ENCODE measurements around the gene ZNF14. TPM values are rescaled to one million over a fixed set of nuclear protein-coding genes. Genes with fewer than 3 reads are reported as not detected.

The ZNF14 gene
- total and polyA plus RNA-seq, 2 of the 4 experiments (the other 2 are of a cell fraction) = 1.2 to 5.4 TPM

DNA sequence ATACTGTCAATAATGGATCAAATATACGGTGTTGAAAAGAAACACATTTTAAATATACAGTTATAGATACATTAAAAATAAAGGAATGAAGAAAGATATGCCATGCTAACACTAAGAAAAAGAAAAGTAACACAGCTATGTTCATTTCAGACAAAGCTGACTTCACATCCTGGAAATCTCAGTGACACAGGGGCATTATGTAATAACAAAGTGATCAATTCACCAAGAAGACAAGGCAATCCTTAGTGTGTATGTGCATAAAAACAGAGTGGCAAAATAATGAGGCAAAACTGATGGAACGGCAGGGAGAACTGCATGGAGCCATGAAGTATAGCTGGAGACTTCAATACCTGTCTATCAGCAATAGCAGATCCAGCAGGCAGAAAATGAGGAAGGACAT, 13.1 kb downstream of the ZNF14 start:
- Histone ChIP-seq H2AK9ac (replicated peaks; ENCODE audit: low read depth, low read length, poor library complexity) (no peak overlapping the region), H4K91ac (ENCODE audit: insufficient read depth, low read depth, low read length) (no peak overlapping the region), H3K9me3 (ENCODE audit: control insufficient read depth, insufficient read depth, low read length) (peaks cover 54% of the 10 kb centered on the region), H3K4me3 (ENCODE audit: insufficient read depth, low read depth, low read length) (no peak overlapping the region), H3K9ac (ENCODE audit: low read depth, low read length) (no peak overlapping the region), H3K4ac (ENCODE audit: low read depth, low read length) (no peak overlapping the region), H4K5ac (ENCODE audit: low read depth, low read length) (no peak overlapping the region), H2AK5ac (ENCODE audit: low read depth, low read length) (no peak overlapping the region), H2BK20ac (ENCODE audit: low read depth, low read length) (no peak overlapping the region), H3K18ac (ENCODE audit: low read depth, low read length) (no peak overlapping the region), H2BK15ac (ENCODE audit: low read depth, low read length) (no peak overlapping the region), H2AFZ (replicated peaks; ENCODE audit: low read length, poor library complexity) (no peak overlapping the region), H2BK5ac (ENCODE audit: low read depth, low read length, poor library complexity, severe bottlenecking) (no peak overlapping the region), H3K14ac (replicated peaks; ENCODE audit: low read depth, low read length) (no peak overlapping the region), H2BK120ac (ENCODE audit: low read depth, low read length) (no peak overlapping the region), H3K23ac (ENCODE audit: low read depth, low read length) (no peak overlapping the region), H3K4me1 (ENCODE audit: control insufficient read depth, insufficient read depth, low read length) (no peaks in the 10 kb centered on the region), H3K4me2 (ENCODE audit: low read depth, low read length) (no peak overlapping the region), H3K36me3 (ENCODE audit: control insufficient read depth, insufficient read depth, low read length) (peaks cover 9% of the 10 kb centered on the region; the same call in 1 of the 2 replicates), H3K27ac (ENCODE audit: insufficient read depth, low read length) (no peak overlapping the region), H4K8ac (ENCODE audit: low read depth in 2 of 2, low read length in 2 of 2) (no peak overlapping the region), H3K9me1 (ENCODE audit: insufficient read depth, low read length) (no peaks in the 10 kb centered on the region), H3K56ac (ENCODE audit: extremely low read depth, insufficient read depth, low read length) (no peak overlapping the region), H4K20me1 (ENCODE audit: insufficient read depth, low read length) (no peaks in the 10 kb centered on the region), H3K27me3 (ENCODE audit: control insufficient read depth, insufficient read depth, low read length) (no peaks in the 10 kb centered on the region), H3K79me1 (ENCODE audit: low read depth in 1 of 2, low read length in 2 of 2) (peaks cover 6 to 9% of the 10 kb centered on the region in 2 experiments; a peak in 3 of 4 replicates)
- dilution Hi-C loops (cut with HindIII; ENCODE audit: low sequenced_read_pairs, unreplicated experiment) = no loop called here
- ATAC-seq (ENCODE audit: low read depth) (no peak), DNase-seq (no peak)
- TF ChIP-seq, protein P1, sequence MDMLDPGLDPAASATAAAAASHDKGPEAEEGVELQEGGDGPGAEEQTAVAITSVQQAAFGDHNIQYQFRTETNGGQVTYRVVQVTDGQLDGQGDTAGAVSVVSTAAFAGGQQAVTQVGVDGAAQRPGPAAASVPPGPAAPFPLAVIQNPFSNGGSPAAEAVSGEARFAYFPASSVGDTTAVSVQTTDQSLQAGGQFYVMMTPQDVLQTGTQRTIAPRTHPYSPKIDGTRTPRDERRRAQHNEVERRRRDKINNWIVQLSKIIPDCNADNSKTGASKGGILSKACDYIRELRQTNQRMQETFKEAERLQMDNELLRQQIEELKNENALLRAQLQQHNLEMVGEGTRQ (IDR thresholded peaks at IDR 0.05; ENCODE audit: low read depth, low read length) = no peak
- no peak for TF ChIP-seq MXI1 (IDR thresholded peaks at IDR 0.05; ENCODE audit: borderline replicate concordance, low read depth, low read length)
- no peak for TF ChIP-seq FOS (IDR thresholded peaks at IDR 0.05; ENCODE audit: low read depth, low read length)
- TF ChIP-seq RAD21 (IDR thresholded peaks at IDR 0.05; ENCODE audit: low read length) = no peak
- no peak for TF ChIP-seq POLR2A (IDR thresholded peaks at IDR 0.05; ENCODE audit: low read depth, low read length)
- no peak for TF ChIP-seq RCOR1 (IDR thresholded peaks at IDR 0.05; ENCODE audit: insufficient replicate concordance, low read length)
- intact Hi-C loops (cut with micrococcal nuclease) = no loop called here
- ChIA-PET CTCF (no interaction called here), POLR2A (ENCODE audit: unreplicated experiment) (no interaction called here)
- BruUV-seq (replicated peaks) = no TSS peak
- in situ Hi-C loops (cut with MboI; ENCODE audit: low sequenced_read_pairs) = no loop called here
- 100% methylated on average over 1 of the region's 2 CpGs; no CpG with 5 or more reads in 1 of the 2 experiments for WGBS, 2 experiments (ENCODE audit: extremely low coverage in 2 of 2, insufficient read length in 1 of 2)
